Measurements from ENCODE around the gene HCRT.
"Not testable (repeated sequence)": the region's sequence is repeated elsewhere in the genome, so short reads cannot be mapped to it uniquely, and the experiment has no call there.

Gene HCRT

DNA sequence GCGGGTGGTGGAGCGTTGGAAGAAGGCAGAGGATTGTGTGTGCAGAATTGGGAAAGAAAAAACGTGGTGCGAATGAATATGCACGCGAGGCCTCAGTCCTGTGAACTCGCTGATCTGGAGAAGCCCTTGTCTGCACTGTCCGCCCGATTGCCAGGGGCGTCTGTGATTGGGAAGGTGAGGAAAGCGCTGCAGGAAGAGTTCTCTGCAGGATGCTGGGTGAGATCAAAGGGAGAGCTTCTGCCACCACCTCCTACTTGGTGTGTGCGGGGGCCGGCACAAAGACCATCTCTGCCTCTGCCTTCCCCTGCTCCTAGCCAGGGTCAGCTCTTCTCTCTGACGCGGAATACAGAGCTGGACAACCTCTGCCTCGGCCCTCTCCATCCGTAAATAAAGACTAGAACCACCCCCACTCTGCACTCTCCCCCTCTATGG lies 29.6 kb downstream of the HCRT start:
- no peak for TF ChIP-seq CTCF (IDR thresholded peaks at IDR 0.05; ENCODE audit: insufficient read depth, low read depth, low read length, missing control alignments)
- peak overlapping the region; percentile 50 for H3K4me3 ChIP-seq (ENCODE audit: low read depth, low read length)
- DNase-seq (ENCODE audit: low read depth), result no peak

DNA sequence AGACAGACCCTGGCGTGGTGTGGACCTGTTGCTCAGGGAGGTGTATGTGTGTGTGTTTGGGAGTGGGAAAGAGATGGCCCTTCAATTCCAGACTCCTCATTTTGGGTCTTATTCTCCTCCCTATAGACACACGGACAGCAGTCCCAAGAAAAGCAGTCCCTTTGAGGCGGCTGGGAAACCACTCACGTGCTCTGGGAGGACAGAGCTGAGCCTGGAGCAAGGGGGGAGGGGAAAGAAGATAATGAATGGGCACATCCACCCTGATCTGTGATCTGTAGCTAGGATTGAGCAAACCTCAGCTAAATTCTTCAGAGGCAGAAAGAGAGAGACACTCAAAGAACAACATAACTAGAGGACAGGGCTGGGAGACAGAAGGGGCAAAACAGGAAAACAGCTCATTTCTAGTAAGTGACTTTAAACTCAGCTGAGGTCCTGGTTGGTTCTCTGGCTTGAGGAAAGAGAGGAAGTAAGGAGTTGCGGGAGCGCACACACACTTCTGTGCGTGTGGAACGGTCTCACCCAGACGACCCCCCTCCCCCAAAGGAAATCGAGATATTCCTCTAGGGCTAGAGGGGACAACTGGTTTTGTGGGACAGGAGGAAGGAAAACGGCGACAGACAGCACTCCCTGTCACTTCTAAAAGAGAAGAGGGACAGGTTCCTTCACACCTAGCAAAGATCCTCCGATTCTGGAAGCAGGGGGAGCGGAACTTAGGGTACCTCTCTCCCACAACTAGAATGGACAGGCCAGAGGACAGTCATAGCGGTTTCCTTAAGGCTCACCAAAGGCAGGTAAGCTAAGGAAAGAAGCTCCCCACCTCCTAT lies 31.1 kb downstream of the HCRT start:
- TF ChIP-seq CTCF (IDR thresholded peaks at IDR 0.05; ENCODE audit: insufficient read depth, low read depth, low read length, missing control alignments), result no peak
- DNase-seq (ENCODE audit: low read depth), result peak; percentile 27
- H3K4me3 ChIP-seq (ENCODE audit: low read depth, low read length), result peak overlapping the region; percentile 89

DNA sequence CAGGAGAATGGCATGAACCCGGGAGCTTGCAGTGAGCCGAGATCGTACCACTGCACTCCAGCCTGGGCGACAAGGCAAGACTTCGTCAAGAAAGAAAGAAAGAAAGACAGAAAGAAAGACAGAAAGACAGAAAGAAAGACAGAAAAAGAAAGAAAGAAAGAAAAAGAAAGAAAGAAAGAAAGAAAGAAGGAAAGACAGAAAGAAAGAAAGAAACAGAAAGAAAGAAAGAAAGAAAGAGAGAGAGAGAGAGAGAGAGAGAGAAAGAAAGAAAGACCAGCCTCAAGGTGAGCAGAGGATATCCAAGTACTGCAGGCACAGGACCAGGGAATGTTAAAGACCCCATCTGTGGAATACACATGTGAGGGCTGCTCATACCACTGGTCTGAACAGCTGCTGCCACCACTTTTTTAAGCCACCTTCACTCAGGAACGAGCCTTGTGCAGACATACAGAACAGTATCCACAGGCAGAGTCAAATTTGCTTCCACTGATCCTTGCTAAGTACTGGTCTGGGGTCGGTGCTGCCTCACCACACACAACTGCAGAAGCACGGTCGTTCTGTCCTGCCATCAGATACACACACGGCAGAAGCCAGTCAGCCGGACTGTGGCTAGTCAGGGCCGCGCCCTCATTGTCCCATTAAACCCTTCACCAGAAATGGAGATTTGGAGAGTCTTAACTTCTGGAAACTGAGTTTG lies 38.2 kb downstream of the HCRT start:
- no peak overlapping the region for H3K4me3 ChIP-seq (ENCODE audit: low read depth, low read length)
- TF ChIP-seq CTCF (IDR thresholded peaks at IDR 0.05; ENCODE audit: insufficient read depth, low read depth, low read length, missing control alignments), result no peak
- DNase-seq (ENCODE audit: low read depth), result no peak

- not testable (repeated sequence) for H3K4me3 ChIP-seq (ENCODE audit: low read depth, low read length); DNase-seq (ENCODE audit: low read depth)
Observed at GRCh38 chr17:42143138-42143537, 42.1 kb downstream of the HCRT start.

GRCh38 chr17:42142371-42142896 lies 42.8 kb downstream of the HCRT start:
- TF ChIP-seq CTCF (IDR thresholded peaks at IDR 0.05; ENCODE audit: insufficient read depth, low read depth, low read length, missing control alignments), result no peak
- DNase-seq (ENCODE audit: low read depth), result no peak
- no peak overlapping the region for H3K4me3 ChIP-seq (ENCODE audit: low read depth, low read length)

- no peak for TF ChIP-seq CTCF (IDR thresholded peaks at IDR 0.05; ENCODE audit: insufficient read depth, low read depth, low read length, missing control alignments)
- no peak overlapping the region for H3K4me3 ChIP-seq (ENCODE audit: low read depth, low read length)
- DNase-seq (ENCODE audit: low read depth), result no peak
Observed at GRCh38 chr17:42141382-42141781, 43.9 kb downstream of the HCRT start.

DNA sequence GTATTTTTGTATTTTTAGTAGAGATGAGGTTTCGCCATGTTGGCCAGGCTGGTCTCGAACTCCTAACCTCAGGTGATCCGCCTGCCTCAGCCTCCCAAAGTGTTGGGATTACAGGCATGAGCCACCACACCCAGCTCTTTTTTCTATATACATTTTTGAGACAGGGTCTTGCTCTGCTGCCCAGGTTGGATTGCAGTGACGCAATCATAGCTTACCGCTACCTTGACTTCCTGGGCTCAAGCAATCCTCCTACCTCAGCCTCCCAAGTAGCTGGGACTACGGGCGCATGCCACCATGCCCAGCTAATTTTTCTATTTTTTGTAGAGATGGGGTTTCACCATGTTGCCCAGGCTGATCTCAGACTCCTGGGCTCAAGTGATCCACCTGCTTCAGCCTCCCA lies 44.6 kb downstream of the HCRT start:
- not testable (repeated sequence) for DNase-seq (ENCODE audit: low read depth); H3K4me3 ChIP-seq (ENCODE audit: low read depth, low read length)

All from GM12865 (cell line).